HEK293 (cell line): ENCODE data around the gene HAND2.

Experiments used
- GLIS1 ChIP-seq: fragments of 450-650 bp; formaldehyde crosslinking; IDR thresholded peaks from 2 replicates; pipeline ENCODE4 v1.5.1; 2016; ENCODE audit warnings: missing biosample characterization, missing genetic modification characterization
- KLF16 ChIP-seq: fragments of 450-650 bp; formaldehyde crosslinking; IDR thresholded peaks from 2 replicates; pipeline ENCODE4 v1.5.1; 2017; ENCODE audit warnings: missing biosample characterization, missing genetic modification characterization
- MZF1 ChIP-seq: fragments of 450-650 bp; formaldehyde crosslinking; IDR thresholded peaks from 2 replicates; pipeline ENCODE4 v1.5.1; 2017; ENCODE audit warnings: missing biosample characterization, missing genetic modification characterization, borderline replicate concordance
- PATZ1 ChIP-seq: fragments of 450-650 bp; formaldehyde crosslinking; IDR thresholded peaks from 2 replicates; pipeline ENCODE4 v1.5.1; 2016; ENCODE audit warnings: missing biosample characterization, missing genetic modification characterization
- PBX3 ChIP-seq: sonication (generic); formaldehyde crosslinking; IDR thresholded peaks from 2 replicates; pipeline ENCODE4 v1.8.1; 2022; ENCODE audit warnings: mild to moderate bottlenecking, moderate library complexity, missing genetic modification reagents
- TCF7L2 ChIP-seq: IDR thresholded peaks from 2 replicates; pipeline ENCODE4 v1.6.1; 2011; ENCODE audit warnings: low read depth, mild to moderate bottlenecking, inconsistent platforms, low read length, moderate library complexity, borderline replicate concordance
- ZBTB11 ChIP-seq: fragments of 450-650 bp; formaldehyde crosslinking; conservative IDR thresholded peaks from 2 replicates; pipeline ENCODE4 v1.5.1; 2016; ENCODE audit warnings: low read depth, missing biosample characterization, missing genetic modification characterization
- ZBTB17 ChIP-seq: fragments of 450-650 bp; formaldehyde crosslinking; IDR thresholded peaks from 2 replicates; pipeline ENCODE4 v1.5.1; 2016; ENCODE audit warnings: missing biosample characterization, missing genetic modification characterization
- ZBTB26 ChIP-seq: fragments of 450-650 bp; formaldehyde crosslinking; optimal IDR thresholded peaks from 2 replicates; pipeline ENCODE3; 2016; ENCODE audit warnings: missing biosample characterization, mild to moderate bottlenecking, missing genetic modification characterization
- ZFHX2 ChIP-seq: fragments of 450-650 bp; formaldehyde crosslinking; conservative IDR thresholded peaks from 2 replicates; pipeline ENCODE4 v1.5.1; 2016; ENCODE audit warnings: missing biosample characterization, missing genetic modification characterization
- ZFP41 ChIP-seq: fragments of 450-650 bp; formaldehyde crosslinking; IDR thresholded peaks from 2 replicates; pipeline ENCODE4 v1.5.1; 2016; ENCODE audit warnings: missing biosample characterization, missing genetic modification characterization, borderline replicate concordance
- ZFP69B ChIP-seq: fragments of 450-650 bp; formaldehyde crosslinking; IDR thresholded peaks from 2 replicates; pipeline ENCODE4 v1.5.1; 2016; ENCODE audit warnings: missing biosample characterization, missing genetic modification characterization
- ZIC2 ChIP-seq: fragments of 450-650 bp; formaldehyde crosslinking; IDR thresholded peaks from 2 replicates; pipeline ENCODE4 v1.5.1; 2016; ENCODE audit warnings: missing biosample characterization, missing genetic modification characterization
- ZNF114 ChIP-seq: fragments of 450-650 bp; formaldehyde crosslinking; IDR thresholded peaks from 2 replicates; pipeline ENCODE4 v1.5.0; 2017; ENCODE audit warnings: missing biosample characterization, missing genetic modification characterization
- ZNF157 ChIP-seq: fragments of 450-650 bp; formaldehyde crosslinking; IDR thresholded peaks from 2 replicates; pipeline ENCODE4 v1.5.1; 2016; ENCODE audit warnings: missing biosample characterization, missing genetic modification characterization
- ZNF221 ChIP-seq: fragments of 450-650 bp; formaldehyde crosslinking; IDR thresholded peaks from 2 replicates; pipeline ENCODE4 v1.5.1; 2017; ENCODE audit warnings: missing biosample characterization, missing genetic modification characterization, borderline replicate concordance
- ZNF362 ChIP-seq: fragments of 450-650 bp; formaldehyde crosslinking; IDR thresholded peaks from 2 replicates; pipeline ENCODE4 v1.5.1; 2016; ENCODE audit warnings: missing biosample characterization, missing genetic modification characterization
- ZNF398 ChIP-seq: fragments of 450-650 bp; formaldehyde crosslinking; IDR thresholded peaks from 2 replicates; pipeline ENCODE4 v1.5.1; 2017; ENCODE audit warnings: missing biosample characterization, missing genetic modification characterization
- ZNF514 ChIP-seq: fragments of 450-650 bp; formaldehyde crosslinking; IDR thresholded peaks from 2 replicates; pipeline ENCODE4 v1.5.1; 2016; ENCODE audit warnings: missing biosample characterization, missing genetic modification characterization
- ZNF521 ChIP-seq: fragments of 450-650 bp; formaldehyde crosslinking; IDR thresholded peaks from 2 replicates; pipeline ENCODE4 v1.5.1; 2017; ENCODE audit warnings: missing biosample characterization, mild to moderate bottlenecking, missing genetic modification characterization
- ZNF529 ChIP-seq: fragments of 450-650 bp; formaldehyde crosslinking; IDR thresholded peaks from 2 replicates; pipeline ENCODE4 v1.5.1; 2017; ENCODE audit warnings: missing genetic modification characterization, missing biosample characterization; ENCODE audit not compliant: insufficient replicate concordance
- ZNF549 ChIP-seq: fragments of 450-650 bp; IDR thresholded peaks from 2 replicates; pipeline ENCODE4 v1.5.1; 2018; ENCODE audit warnings: missing biosample characterization, missing genetic modification characterization, mild to moderate bottlenecking, inconsistent platforms, moderate library complexity
- ZNF624 ChIP-seq: fragments of 450-650 bp; formaldehyde crosslinking; IDR thresholded peaks from 2 replicates; pipeline ENCODE4 v1.5.1; 2017; ENCODE audit warnings: missing biosample characterization, missing genetic modification characterization
- ZNF677 ChIP-seq: fragments of 450-650 bp; IDR thresholded peaks from 2 replicates; pipeline ENCODE4 v1.5.0; 2018; ENCODE audit warnings: missing biosample characterization, mild to moderate bottlenecking, missing genetic modification characterization, moderate library complexity
- ZNF692 ChIP-seq: fragments of 450-650 bp; formaldehyde crosslinking; IDR thresholded peaks from 2 replicates; pipeline ENCODE4 v1.5.1; 2016; ENCODE audit warnings: missing biosample characterization, missing genetic modification characterization
- ZNF791 ChIP-seq: fragments of 450-650 bp; formaldehyde crosslinking; IDR thresholded peaks from 2 replicates; pipeline ENCODE4 v1.5.1; 2016; ENCODE audit warnings: missing biosample characterization, missing genetic modification characterization
- ZSCAN23 ChIP-seq: fragments of 450-650 bp; formaldehyde crosslinking; IDR thresholded peaks from 2 replicates; pipeline ENCODE4 v1.5.1; 2016; ENCODE audit warnings: missing biosample characterization, missing genetic modification characterization

The HAND2 gene

GRCh38 chr4:173538148-173538908, 8.3 kb upstream of the HAND2 start (continued):
- TF ChIP-seq ZNF362 (tag by site-specific recombination) (no peak), ZNF677 (tag by site-specific recombination) (no peak), GLIS1 (peak; percentile 17; the same call in 1 of the 2 replicates), ZNF514 (tag by site-specific recombination) (no peak), ZBTB17 (tag by site-specific recombination) (peak; percentile 35; the same call in 1 of the 2 replicates), ZFP69B (tag by site-specific recombination) (no peak), TCF7L2 (no peak), ZIC2 (peak; percentile 90), ZNF157 (tag by site-specific recombination) (no peak), ZNF791 (tag by site-specific recombination) (no peak), KLF16 (no peak), PATZ1 (tag by site-specific recombination) (peak; percentile 28; the same call in 1 of the 2 replicates), ZNF549 (tag by site-specific recombination) (no peak), ZFHX2 (tag by site-specific recombination) (no peak), ZNF398 (tag by site-specific recombination) (peak; percentile 76), ZNF529 (no peak), ZNF521 (tag by site-specific recombination) (no peak), ZSCAN23 (no peak), ZNF221 (tag by site-specific recombination) (no peak), ZFP41 (tag by site-specific recombination) (no peak), ZNF624 (tag by site-specific recombination) (no peak), PBX3 (CRISPR knock-in tag) (no peak), MZF1 (tag by site-specific recombination) (no peak), ZBTB26 (tag by site-specific recombination) (peak; percentile 69), ZNF114 (tag by site-specific recombination) (no peak), ZNF692 (tag by site-specific recombination) (no peak), ZBTB11 (tag by site-specific recombination) (no peak)
